HepG2 (cell line): ENCODE results near the gene GLUD1. TPM values are rescaled to one million over a fixed set of nuclear protein-coding genes. Genes with fewer than 3 reads are reported as not detected.
A peak's percentile ranks its signal among the peaks of the same experiment; 100 is the strongest.

Experiments used
- ATF7 ChIP-seq, 2 experiments: fragments of 450-650 bp in 1 of 2; sonication (generic) in 1 of 2; formaldehyde crosslinking in 1 of 2; IDR thresholded peaks; 2 replicates each; pipeline versions ENCODE4 v1.4.0 to v1.6.1; 2016 to 2020; ENCODE audit warnings: antibody characterized with exemption in 1 of 2, mild to moderate bottlenecking in 1 of 2, missing genetic modification reagents in 1 of 2
- CCAR2 ChIP-seq: fragments of 200-400 bp; formaldehyde crosslinking; optimal IDR thresholded peaks from 2 replicates; pipeline ENCODE3; 2018; ENCODE audit warnings: low read depth, mild to moderate bottlenecking, low read length, moderate library complexity
- CERS6 ChIP-seq: sonication (generic); formaldehyde crosslinking; IDR thresholded peaks from 2 replicates; pipeline ENCODE4 v1.5.0; 2020; ENCODE audit warnings: missing genetic modification reagents
- PLSCR1 ChIP-seq: sonication (generic); formaldehyde crosslinking; IDR thresholded peaks from 2 replicates; pipeline ENCODE4 v1.5.0; 2020; ENCODE audit warnings: missing genetic modification reagents, mild to moderate bottlenecking, borderline replicate concordance
- PREB ChIP-seq: sonication (generic); formaldehyde crosslinking; IDR thresholded peaks from 2 replicates; pipeline ENCODE4 v1.4.0; 2020; ENCODE audit warnings: missing genetic modification reagents
- RNF2 ChIP-seq: fragments of 450-650 bp; conservative IDR thresholded peaks from 2 replicates; pipeline ENCODE4 v1.6.1; 2016; ENCODE audit warnings: low read depth
- ZFYVE20 ChIP-seq: sonication (generic); formaldehyde crosslinking; IDR thresholded peaks from 2 replicates; pipeline ENCODE4 v1.8.0; 2023; ENCODE audit warnings: low read depth, mild to moderate bottlenecking, moderate library complexity, missing genetic modification reagents, borderline replicate concordance
- ZNF296 ChIP-seq: sonication (generic); formaldehyde crosslinking; conservative IDR thresholded peaks from 2 replicates; pipeline ENCODE4 v1.5.0; 2020; ENCODE audit warnings: mild to moderate bottlenecking, missing genetic modification reagents
- ZNF496 ChIP-seq: sonication (generic); formaldehyde crosslinking; IDR thresholded peaks from 2 replicates; pipeline ENCODE4 v1.8.1; 2023; ENCODE audit warnings: mild to moderate bottlenecking, moderate library complexity, missing genetic modification reagents; ENCODE audit not compliant: insufficient replicate concordance
- ZNF547 ChIP-seq: sonication (generic); formaldehyde crosslinking; IDR thresholded peaks from 2 replicates; pipeline ENCODE4 v1.5.1; 2020; ENCODE audit warnings: mild to moderate bottlenecking, missing genetic modification reagents
- ZNF558 ChIP-seq: sonication (generic); formaldehyde crosslinking; IDR thresholded peaks from 2 replicates; pipeline ENCODE4 v1.9.0; 2022; ENCODE audit warnings: mild to moderate bottlenecking, missing genetic modification reagents, borderline replicate concordance
- ZNF616 ChIP-seq: sonication (generic); formaldehyde crosslinking; IDR thresholded peaks from 2 replicates; pipeline ENCODE4 v1.5.0; 2020; ENCODE audit warnings: low read depth, mild to moderate bottlenecking, missing genetic modification reagents
- ZNF672 ChIP-seq: sonication (generic); formaldehyde crosslinking; IDR thresholded peaks from 2 replicates; pipeline ENCODE4 v1.8.1; 2022; ENCODE audit warnings: missing genetic modification reagents
- ZNF704 ChIP-seq: sonication (generic); formaldehyde crosslinking; IDR thresholded peaks from 2 replicates; pipeline ENCODE4 v1.8.1; 2023; ENCODE audit warnings: mild to moderate bottlenecking, inconsistent platforms, moderate library complexity, missing genetic modification reagents, borderline replicate concordance
- ZNF709 ChIP-seq: sonication (generic); formaldehyde crosslinking; IDR thresholded peaks from 2 replicates; pipeline ENCODE4 v1.5.0; 2020; ENCODE audit warnings: mild to moderate bottlenecking, missing genetic modification reagents
- polyA plus RNA-seq, 8 experiments: library from polyadenylated mRNA; depleted of rRNA in 3 of 8; stranded (reverse) in 7 of 8; unstranded in 1 of 8; fragments of >200 nt; fragmentation: Illumina TruSeq in 4 of 8; extraction: Trizol in 4 of 8; gene quantifications; 2 replicates each; pipeline versions ENCODE4 v1.2.1 to v1.2.3, GENCODE V29; 2011 to 2016; ENCODE audit warnings: low read depth in 4 of 8, missing spikeins in 1 of 8, mixed read lengths in 1 of 8; ENCODE audit not compliant: insufficient read depth in 1 of 8
- total RNA-seq, 5 experiments: library from RNA; depleted of rRNA; stranded (reverse); fragments of >200 nt; fragmentation: Illumina TruSeq; extraction: Trizol; gene quantifications; 2 replicates each; pipeline ENCODE4 v1.2.3, GENCODE V29; 2016; ENCODE audit warnings: low read depth in 1 of 5

Gene GLUD1
- total and polyA plus RNA-seq, 2 of the 13 experiments (the other 11 are each of a cell fraction or from before 2014, with no cell fraction given), result 301 to 798 TPM

DNA sequence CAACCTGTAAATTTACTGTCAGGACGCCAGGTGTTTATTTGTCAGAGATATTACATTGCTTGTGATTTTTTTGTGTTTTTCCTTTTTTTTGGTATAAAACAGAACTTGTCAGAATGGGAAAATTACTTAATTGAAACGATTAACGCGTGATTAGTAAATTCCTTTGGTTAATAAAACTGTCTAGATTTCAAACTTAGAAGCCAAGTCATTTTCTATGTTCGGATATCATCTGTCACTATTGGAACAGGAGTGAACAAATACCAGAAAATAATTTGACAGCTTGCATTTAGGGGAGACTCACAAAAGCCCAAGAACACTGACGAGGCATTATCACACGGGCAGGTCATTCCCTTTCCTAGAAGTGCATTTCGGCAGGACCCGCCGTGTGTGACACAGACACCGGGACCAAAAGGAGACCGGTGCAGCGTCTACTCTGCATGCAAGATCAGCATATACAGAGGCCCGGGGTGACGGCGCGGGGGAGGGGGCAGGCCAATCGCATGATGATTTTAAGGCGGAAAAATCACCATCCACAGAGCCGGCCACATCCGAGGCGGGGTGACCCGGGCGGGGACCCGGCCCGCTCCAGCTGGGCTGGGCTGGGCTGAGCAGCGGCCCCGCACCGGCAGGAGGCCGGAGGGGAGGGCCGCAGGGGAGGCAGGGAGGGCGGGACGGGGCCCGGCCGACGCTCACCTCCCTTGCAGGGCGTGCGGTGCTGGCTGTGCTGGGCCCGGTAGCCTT is 841 bp downstream of the GLUD1 start (continued):
- TF ChIP-seq ZNF296 (CRISPR knock-in tag), result no peak
- TF ChIP-seq ZNF496, result no peak
- TF ChIP-seq CCAR2, result no peak
- no peak for TF ChIP-seq ATF7 (IDR thresholded peaks at IDR 0.05)
- no peak for TF ChIP-seq ATF7 (CRISPR knock-in tag; IDR thresholded peaks at IDR 0.05)
- TF ChIP-seq ZNF616 (CRISPR knock-in tag), result no peak
- TF ChIP-seq ZNF709 (CRISPR knock-in tag), result no peak
- TF ChIP-seq ZNF558 (CRISPR knock-in tag), result peak; percentile 45; the same call in 1 of the 2 replicates
- TF ChIP-seq CERS6, result 0 out of 2 replicates have a peak, but pooled peaks have one; percentile 8
- TF ChIP-seq ZNF704 (CRISPR knock-in tag), result no peak
- no peak for TF ChIP-seq PREB
- TF ChIP-seq ZFYVE20 (CRISPR knock-in tag), result no peak
- TF ChIP-seq PLSCR1 (CRISPR knock-in tag), result no peak
- TF ChIP-seq ZNF672 (CRISPR knock-in tag), result no peak
- no peak for TF ChIP-seq ZNF547 (CRISPR knock-in tag)
- TF ChIP-seq RNF2, result no peak
